ENCODE measurements around the gene BECN2.

Gene BECN2, protein sequence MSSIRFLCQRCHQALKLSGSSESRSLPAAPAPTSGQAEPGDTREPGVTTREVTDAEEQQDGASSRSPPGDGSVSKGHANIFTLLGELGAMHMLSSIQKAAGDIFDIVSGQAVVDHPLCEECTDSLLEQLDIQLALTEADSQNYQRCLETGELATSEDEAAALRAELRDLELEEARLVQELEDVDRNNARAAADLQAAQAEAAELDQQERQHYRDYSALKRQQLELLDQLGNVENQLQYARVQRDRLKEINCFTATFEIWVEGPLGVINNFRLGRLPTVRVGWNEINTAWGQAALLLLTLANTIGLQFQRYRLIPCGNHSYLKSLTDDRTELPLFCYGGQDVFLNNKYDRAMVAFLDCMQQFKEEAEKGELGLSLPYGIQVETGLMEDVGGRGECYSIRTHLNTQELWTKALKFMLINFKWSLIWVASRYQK

DNA sequence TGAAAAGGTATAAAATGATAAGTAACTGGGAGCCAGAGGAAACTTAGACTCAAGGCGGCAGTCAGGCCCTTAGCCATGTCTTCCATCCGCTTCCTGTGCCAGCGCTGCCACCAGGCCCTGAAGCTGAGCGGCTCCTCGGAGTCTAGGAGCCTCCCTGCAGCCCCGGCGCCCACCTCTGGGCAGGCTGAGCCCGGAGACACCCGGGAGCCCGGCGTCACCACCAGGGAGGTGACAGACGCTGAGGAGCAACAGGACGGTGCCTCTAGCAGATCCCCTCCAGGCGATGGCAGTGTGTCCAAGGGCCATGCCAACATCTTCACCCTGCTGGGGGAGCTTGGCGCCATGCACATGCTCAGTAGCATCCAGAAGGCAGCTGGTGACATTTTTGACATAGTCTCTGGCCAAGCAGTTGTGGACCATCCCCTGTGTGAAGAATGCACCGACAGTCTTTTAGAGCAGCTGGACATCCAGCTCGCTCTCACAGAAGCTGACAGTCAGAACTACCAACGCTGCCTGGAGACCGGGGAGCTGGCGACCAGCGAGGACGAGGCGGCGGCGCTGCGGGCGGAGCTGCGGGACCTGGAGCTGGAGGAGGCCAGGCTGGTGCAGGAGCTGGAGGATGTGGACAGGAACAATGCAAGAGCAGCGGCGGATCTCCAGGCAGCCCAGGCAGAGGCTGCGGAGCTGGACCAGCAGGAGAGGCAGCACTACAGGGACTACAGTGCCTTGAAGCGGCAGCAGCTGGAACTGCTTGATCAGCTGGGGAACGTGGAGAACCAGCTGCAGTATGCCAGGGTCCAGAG, at the start of gene BECN2:
BECN2 (plus strand) TSS at position 76 of the 803 bp plus-strand sequence; CDS start at position 76, 0 bp downstream.
- Histone ChIP-seq H3K4me2 (ENCODE audit: low read depth, low read length, poor library complexity, severe bottlenecking) (no peak within 1 kb of the TSS), H3K4me3 (ENCODE audit: insufficient read depth, low read length, poor library complexity, severe bottlenecking) (no peak within 1 kb of the TSS), H3K27me3 (ENCODE audit: low read length) (no peaks in the 10 kb centered on the region), H3K9ac (ENCODE audit: low read length) (no peak within 1 kb of the TSS), H2AFZ (ENCODE audit: low read depth, low read length, severe bottlenecking) (no peak within 1 kb of the TSS), H3K79me2 (ENCODE audit: insufficient read depth, low read length) (no peaks in the 10 kb centered on the region), H3F3A (ENCODE audit: insufficient read depth) (no peaks in the 10 kb centered on the region), H3K27ac (ENCODE audit: low read depth, low read length) (no peak within 1 kb of the TSS), H3K9me2 (replicated peaks; ENCODE audit: insufficient read depth, low read length) (no peaks in the 10 kb centered on the region), H3K36me3 (ENCODE audit: low read length) (no peaks in the 10 kb centered on the region), H4K20me1 (ENCODE audit: low read depth, low read length) (no peaks in the 10 kb centered on the region), H3K9me3 (ENCODE audit: insufficient read depth, low read length) (no peaks in the 10 kb centered on the region)
- TF ChIP-seq EZH2phosphoT487 (conservative IDR thresholded peaks at IDR 0.05; ENCODE audit: low read length), result no peak
- TF ChIP-seq, protein P1, sequence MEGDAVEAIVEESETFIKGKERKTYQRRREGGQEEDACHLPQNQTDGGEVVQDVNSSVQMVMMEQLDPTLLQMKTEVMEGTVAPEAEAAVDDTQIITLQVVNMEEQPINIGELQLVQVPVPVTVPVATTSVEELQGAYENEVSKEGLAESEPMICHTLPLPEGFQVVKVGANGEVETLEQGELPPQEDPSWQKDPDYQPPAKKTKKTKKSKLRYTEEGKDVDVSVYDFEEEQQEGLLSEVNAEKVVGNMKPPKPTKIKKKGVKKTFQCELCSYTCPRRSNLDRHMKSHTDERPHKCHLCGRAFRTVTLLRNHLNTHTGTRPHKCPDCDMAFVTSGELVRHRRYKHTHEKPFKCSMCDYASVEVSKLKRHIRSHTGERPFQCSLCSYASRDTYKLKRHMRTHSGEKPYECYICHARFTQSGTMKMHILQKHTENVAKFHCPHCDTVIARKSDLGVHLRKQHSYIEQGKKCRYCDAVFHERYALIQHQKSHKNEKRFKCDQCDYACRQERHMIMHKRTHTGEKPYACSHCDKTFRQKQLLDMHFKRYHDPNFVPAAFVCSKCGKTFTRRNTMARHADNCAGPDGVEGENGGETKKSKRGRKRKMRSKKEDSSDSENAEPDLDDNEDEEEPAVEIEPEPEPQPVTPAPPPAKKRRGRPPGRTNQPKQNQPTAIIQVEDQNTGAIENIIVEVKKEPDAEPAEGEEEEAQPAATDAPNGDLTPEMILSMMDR (IDR thresholded peaks at IDR 0.05; ENCODE audit: insufficient read depth, low read length, poor library complexity, severe bottlenecking), result no peak

DNA sequence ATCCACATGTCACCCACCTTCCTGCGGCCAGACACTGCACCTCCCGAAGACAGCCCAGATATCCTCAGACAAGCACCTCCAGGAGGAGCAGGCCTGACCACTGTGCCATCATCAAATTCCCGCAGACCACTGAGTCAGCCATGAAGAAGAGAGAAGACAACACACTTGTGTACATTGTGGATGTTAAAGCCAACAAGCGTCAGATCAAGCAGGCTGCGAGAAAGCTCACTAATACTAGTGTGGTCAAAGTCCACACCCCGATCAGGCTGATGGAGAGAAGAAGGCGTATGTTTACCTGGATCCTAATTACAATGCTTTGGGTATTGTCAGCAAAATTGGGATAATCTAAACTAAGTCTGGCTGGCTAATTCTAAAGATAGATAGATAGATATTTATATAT, 41.4 kb upstream of the BECN2 start:
- H3K4me2 ChIP-seq (ENCODE audit: low read depth, low read length, poor library complexity, severe bottlenecking), result no peak overlapping the region

DNA sequence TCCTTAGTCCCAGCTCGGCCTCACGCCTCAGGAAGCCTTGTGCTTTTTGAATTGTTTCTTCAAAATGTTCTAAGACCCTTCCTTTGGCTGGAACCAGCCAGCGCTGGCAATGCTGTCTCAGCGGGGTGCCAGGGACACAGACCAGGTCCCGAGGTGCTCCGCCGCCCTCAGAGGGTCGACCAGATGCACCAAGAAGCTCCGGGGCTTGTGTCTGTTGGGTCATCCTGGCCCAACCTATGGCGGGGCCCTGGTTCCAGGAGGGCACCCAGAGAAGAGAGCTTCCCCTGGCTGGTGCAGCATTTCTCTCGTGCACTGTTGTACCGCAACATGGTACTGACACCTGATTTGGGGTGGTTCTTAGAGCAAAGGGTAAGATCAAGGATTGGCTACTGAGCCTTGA, 40.1 kb upstream of the BECN2 start:
- no peaks in the 10 kb centered on the region for H3F3A ChIP-seq (ENCODE audit: insufficient read depth)
- no peak overlapping the region for H3K9ac ChIP-seq (ENCODE audit: low read length)
- TF ChIP-seq, protein P1 (IDR thresholded peaks at IDR 0.05; ENCODE audit: insufficient read depth, low read length, poor library complexity, severe bottlenecking), result no peak
- no peak for TF ChIP-seq EZH2phosphoT487 (conservative IDR thresholded peaks at IDR 0.05; ENCODE audit: low read length)
- H3K4me3 ChIP-seq (ENCODE audit: insufficient read depth, low read length, poor library complexity, severe bottlenecking), result no peak overlapping the region
- no peaks in the 10 kb centered on the region for H4K20me1 ChIP-seq (ENCODE audit: low read depth, low read length)
- no peaks in the 10 kb centered on the region for H3K9me2 ChIP-seq (replicated peaks; ENCODE audit: insufficient read depth, low read length)
- no peak overlapping the region for H3K4me2 ChIP-seq (ENCODE audit: low read depth, low read length, poor library complexity, severe bottlenecking)
- H2AFZ ChIP-seq (ENCODE audit: low read depth, low read length, severe bottlenecking), result no peak overlapping the region
- H3K36me3 ChIP-seq (ENCODE audit: low read length), result no peaks in the 10 kb centered on the region
- no peaks in the 10 kb centered on the region for H3K9me3 ChIP-seq (ENCODE audit: insufficient read depth, low read length)
- no peaks in the 10 kb centered on the region for H3K27me3 ChIP-seq (ENCODE audit: low read length)
- H3K27ac ChIP-seq (ENCODE audit: low read depth, low read length), result no peak overlapping the region
- H3K79me2 ChIP-seq (ENCODE audit: insufficient read depth, low read length), result no peaks in the 10 kb centered on the region

More for the DNA sequence above, 41.4 kb upstream of the BECN2 start:
- no peaks in the 10 kb centered on the region for H3K79me2 ChIP-seq (ENCODE audit: insufficient read depth, low read length)
- no peak overlapping the region for H2AFZ ChIP-seq (ENCODE audit: low read depth, low read length, severe bottlenecking)
- H3K27me3 ChIP-seq (ENCODE audit: low read length), result no peaks in the 10 kb centered on the region
- H3K36me3 ChIP-seq (ENCODE audit: low read length), result no peaks in the 10 kb centered on the region
- no peaks in the 10 kb centered on the region for H4K20me1 ChIP-seq (ENCODE audit: low read depth, low read length)
- no peak for TF ChIP-seq EZH2phosphoT487 (conservative IDR thresholded peaks at IDR 0.05; ENCODE audit: low read length)
- TF ChIP-seq, protein P1 (IDR thresholded peaks at IDR 0.05; ENCODE audit: insufficient read depth, low read length, poor library complexity, severe bottlenecking), result no peak
- no peak overlapping the region for H3K27ac ChIP-seq (ENCODE audit: low read depth, low read length)
- H3K9me3 ChIP-seq (ENCODE audit: insufficient read depth, low read length), result no peaks in the 10 kb centered on the region
- H3K9ac ChIP-seq (ENCODE audit: low read length), result no peak overlapping the region
- H3K9me2 ChIP-seq (replicated peaks; ENCODE audit: insufficient read depth, low read length), result no peaks in the 10 kb centered on the region
- H3K4me3 ChIP-seq (ENCODE audit: insufficient read depth, low read length, poor library complexity, severe bottlenecking), result no peak overlapping the region
- no peaks in the 10 kb centered on the region for H3F3A ChIP-seq (ENCODE audit: insufficient read depth)
